Activated CD4-positive, alpha-beta memory T cell treated with anti-CD3 and anti-CD28 coated beads, Interleukin-2, amount 10 ng/mL, durations not matched to agents 7 days and 5 days (primary cell): ENCODE results near the gene ZFY. TPM values are rescaled to one million over a fixed set of nuclear protein-coding genes. Genes with fewer than 3 reads are reported as not detected.
"Not testable (repeated sequence)": the region's sequence is repeated elsewhere in the genome, so short reads cannot be mapped to it uniquely, and the experiment has no call there.

Experiments
- CTCF ChIA-PET: fragments of 350-600 bp; sonication (Branson Sonifier 250); formaldehyde crosslinking; loops from one replicate; lab custom pipeline; 2021; ENCODE audit warnings: antibody characterized with exemption, inconsistent platforms; lab: Charles Lee
- POLR2A ChIA-PET: fragments of 350-600 bp; sonication (Branson Sonifier 250); formaldehyde crosslinking; loops from one replicate; lab custom pipeline; 2021; ENCODE audit warnings: antibody characterized with exemption; lab: Charles Lee
- DNase-seq: peaks from one replicate; pipeline ENCODE4 v3.0.0-alpha.2; 2020
- H3K27ac Mint-ChIP-seq: one replicate; pipeline ENCODE4 v1.8.0; 2021; ENCODE audit warnings: mild to moderate bottlenecking, mixed read lengths
- H3K27me3 Mint-ChIP-seq: one replicate; pipeline ENCODE4 v1.8.0; 2021; ENCODE audit warnings: mixed read lengths
- H3K36me3 Mint-ChIP-seq: one replicate; pipeline ENCODE4 v1.8.0; 2021; ENCODE audit warnings: low read depth, mixed read lengths
- H3K4me1 Mint-ChIP-seq: one replicate; pipeline ENCODE4 v1.8.0; 2021; ENCODE audit warnings: mixed read lengths
- H3K4me3 Mint-ChIP-seq: one replicate; pipeline ENCODE4 v1.8.0; 2021; ENCODE audit warnings: mild to moderate bottlenecking, mixed read lengths
- H3K9me3 Mint-ChIP-seq: one replicate; pipeline ENCODE4 v1.8.0; 2021; ENCODE audit warnings: mixed read lengths
- total RNA-seq, 2 experiments: library from RNA; stranded (reverse); gene quantifications; one replicate each; pipeline ENCODE4 v1.2.3, GENCODE V29; 2021

ZFY gene
- total RNA-seq, 2 experiments from 2014 or later: 16.9 to 17.6 TPM

DNA sequence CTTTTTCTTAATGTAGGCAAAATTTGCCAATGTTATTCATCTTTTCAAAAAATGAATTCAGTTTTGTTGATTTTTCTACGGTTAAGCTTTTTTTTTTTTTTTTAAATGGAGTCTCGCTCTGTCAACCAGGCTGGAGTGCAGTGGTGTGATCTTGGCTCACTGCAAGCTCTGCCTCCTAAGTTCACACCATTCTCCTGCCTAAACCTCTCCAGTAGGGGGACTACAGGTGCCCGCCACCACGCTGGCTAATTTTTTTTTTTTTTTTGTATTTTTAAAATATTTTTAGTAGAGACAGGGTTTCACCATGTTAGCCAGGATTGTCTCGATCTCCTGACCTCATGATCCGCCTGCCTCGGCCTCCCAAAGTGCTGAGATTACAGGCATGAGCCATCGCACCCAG, 52.0 kb downstream of the ZFY start:
- H3K27ac Mint-ChIP-seq, H3K4me1 Mint-ChIP-seq, POLR2A ChIA-PET, H3K9me3 Mint-ChIP-seq, H3K36me3 Mint-ChIP-seq, H3K4me3 Mint-ChIP-seq, H3K27me3 Mint-ChIP-seq, DNase-seq: not testable (repeated sequence)
- CTCF ChIA-PET: interaction anchor here (0.7 kb wide), 1 partner anchor 186 kb away, joined by 3 read pairs; no protein-coding TSS in a partner anchor

DNA sequence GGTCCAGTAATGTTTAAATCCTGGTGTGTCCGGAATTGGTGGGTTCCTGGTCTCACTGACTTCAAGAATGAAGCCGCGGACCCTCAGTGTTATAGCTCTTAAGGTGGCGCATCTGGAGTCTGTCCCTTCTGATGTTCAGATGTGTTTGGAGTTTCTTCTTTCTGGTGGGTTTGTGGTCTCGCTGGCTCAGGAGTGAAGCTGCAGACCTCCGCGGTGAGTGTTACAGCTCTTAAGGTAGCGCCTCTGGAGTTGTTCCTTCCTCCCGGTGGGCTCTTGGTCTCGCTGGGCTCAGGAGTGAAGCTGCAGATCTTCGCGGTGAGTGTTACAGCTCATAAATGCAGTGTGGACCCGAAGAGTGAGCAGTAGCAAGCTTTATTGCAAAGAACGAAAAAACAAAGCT, 62.2 kb downstream of the ZFY start:
- DNase-seq, H3K27ac Mint-ChIP-seq, POLR2A ChIA-PET, H3K4me3 Mint-ChIP-seq, CTCF ChIA-PET, H3K9me3 Mint-ChIP-seq, H3K27me3 Mint-ChIP-seq, H3K36me3 Mint-ChIP-seq: not testable (repeated sequence)
- peaks cover 18% of the 10 kb centered on the region for H3K4me1 Mint-ChIP-seq

DNA sequence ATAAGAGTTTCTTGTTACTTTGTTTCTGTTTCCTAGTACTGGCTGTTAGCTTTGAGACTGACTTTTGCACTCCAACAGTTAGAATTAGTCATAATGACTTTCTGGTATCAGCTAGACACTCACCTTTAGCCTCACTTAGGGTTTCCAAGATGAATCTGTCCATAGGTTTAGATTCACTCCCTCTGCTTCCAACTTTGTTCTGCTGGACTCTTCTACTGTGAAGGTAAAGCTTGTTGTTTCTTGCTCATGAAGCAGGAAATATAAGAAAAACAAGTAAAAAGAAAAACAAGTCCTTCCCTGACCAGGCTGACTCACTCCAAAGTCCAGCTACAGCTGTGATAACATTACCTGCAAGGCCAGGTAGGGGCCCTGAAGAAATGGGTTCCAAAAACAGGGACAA, 67.0 kb downstream of the ZFY start:
- CTCF ChIA-PET: interaction anchor here (2.8 kb wide), 1 partner anchor 65 kb away, joined by 8 read pairs; no protein-coding TSS in a partner anchor
- Mint-ChIP-seq H3K27me3 (no peaks in the 10 kb centered on the region), H3K4me1 (peaks cover 46% of the 10 kb centered on the region), H3K36me3 (peaks cover 19% of the 10 kb centered on the region), H3K27ac (peak overlapping the region; percentile 95), H3K4me3 (peak overlapping the region; percentile 84), H3K9me3 (no peaks in the 10 kb centered on the region)
- POLR2A ChIA-PET: interaction anchor here (0.8 to 3.5 kb wide), 3 partner anchors 14 to 65 kb away, joined by 3 to 23 read pairs (median 4); no protein-coding TSS in a partner anchor
- DNase-seq: no peak

DNA sequence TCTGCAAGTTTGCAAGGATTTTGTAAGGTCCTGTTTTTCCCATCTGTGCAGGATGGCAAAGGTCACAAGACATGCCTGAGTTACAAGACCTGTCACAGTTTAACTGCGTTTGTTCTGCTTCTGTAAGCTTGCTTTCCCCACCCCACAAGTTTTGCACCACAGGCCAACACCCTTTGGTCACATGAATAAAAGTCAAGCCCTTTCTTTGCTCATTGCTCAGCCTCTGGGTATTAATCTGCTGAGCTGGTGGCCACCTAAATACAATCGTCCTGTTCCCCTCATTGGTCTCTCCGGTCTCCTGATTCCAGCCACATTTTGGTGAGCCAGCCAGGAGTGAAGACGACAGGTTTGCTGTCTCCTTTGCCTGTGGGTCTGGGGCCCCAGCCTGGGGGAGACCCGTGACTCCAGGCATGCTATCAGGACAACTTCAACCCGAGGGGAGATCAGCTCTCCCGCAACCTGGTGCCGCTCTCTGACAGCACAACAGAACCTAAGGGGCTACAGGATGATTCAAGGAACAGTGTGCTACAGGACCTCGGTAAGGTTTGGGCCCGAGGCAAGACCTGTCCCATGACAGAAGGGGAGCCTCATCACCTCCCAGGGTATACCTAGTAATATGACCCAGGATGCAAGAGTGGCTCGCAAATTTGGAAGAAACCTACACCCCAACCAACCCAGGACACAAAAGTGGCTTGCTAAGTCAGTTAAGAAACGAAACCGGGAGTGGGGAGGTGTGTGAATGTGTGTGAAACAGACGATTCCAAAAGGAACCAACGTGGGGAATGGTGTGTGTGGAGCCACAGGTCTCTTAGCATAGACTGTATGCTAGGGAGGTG, 67.7 kb downstream of the ZFY start:
- H3K9me3 Mint-ChIP-seq: no peaks in the 10 kb centered on the region
- peaks cover 48% of the 10 kb centered on the region for H3K4me1 Mint-ChIP-seq
- ChIA-PET CTCF (interaction anchor here (2.8 kb wide), 1 partner anchor 66 kb away, joined by 8 read pairs; no protein-coding TSS in a partner anchor), POLR2A (interaction anchor here (0.5 to 3.5 kb wide), 6 partner anchors 15 to 160 kb away, joined by 3 to 23 read pairs (median 4); partner anchors contain the start of gene ZFY)
- H3K4me3 Mint-ChIP-seq: peak overlapping the region; percentile 84
- H3K27ac Mint-ChIP-seq: peak overlapping the region; percentile 95
- H3K27me3 Mint-ChIP-seq: no peaks in the 10 kb centered on the region
- peak; percentile 37 for DNase-seq
- H3K36me3 Mint-ChIP-seq: peaks cover 19% of the 10 kb centered on the region

DNA sequence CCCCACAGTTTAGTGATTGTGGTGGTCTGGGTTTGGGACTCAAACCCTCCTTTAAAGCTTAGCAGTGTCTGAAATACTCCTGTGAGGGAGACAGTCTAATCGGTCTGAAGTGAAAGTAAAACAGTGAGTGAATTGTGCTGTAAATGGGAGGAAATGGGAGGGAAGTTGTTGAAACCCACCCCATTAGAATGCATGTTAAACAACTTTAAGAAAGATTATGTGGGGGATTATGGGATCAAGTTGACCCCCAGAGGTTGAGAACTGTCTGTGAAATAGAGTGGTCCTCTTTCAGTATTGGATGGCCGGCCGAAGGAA, 68.3 kb downstream of the ZFY start:
- H3K36me3 Mint-ChIP-seq: peaks cover 19% of the 10 kb centered on the region
- H3K4me1 Mint-ChIP-seq: peaks cover 48% of the 10 kb centered on the region
- peak overlapping the region; percentile 84 for H3K4me3 Mint-ChIP-seq
- peak overlapping the region; percentile 95 for H3K27ac Mint-ChIP-seq
- ChIA-PET CTCF (interaction anchor here (2.8 kb wide), 1 partner anchor 67 kb away, joined by 8 read pairs; no protein-coding TSS in a partner anchor), POLR2A (interaction anchor here (1.4 to 3.5 kb wide), 3 partner anchors 66 to 161 kb away, joined by 3 to 23 read pairs (median 6); partner anchors contain the start of gene ZFY)
- DNase-seq: no peak
- no peaks in the 10 kb centered on the region for H3K9me3 Mint-ChIP-seq
- H3K27me3 Mint-ChIP-seq: no peaks in the 10 kb centered on the region

DNA sequence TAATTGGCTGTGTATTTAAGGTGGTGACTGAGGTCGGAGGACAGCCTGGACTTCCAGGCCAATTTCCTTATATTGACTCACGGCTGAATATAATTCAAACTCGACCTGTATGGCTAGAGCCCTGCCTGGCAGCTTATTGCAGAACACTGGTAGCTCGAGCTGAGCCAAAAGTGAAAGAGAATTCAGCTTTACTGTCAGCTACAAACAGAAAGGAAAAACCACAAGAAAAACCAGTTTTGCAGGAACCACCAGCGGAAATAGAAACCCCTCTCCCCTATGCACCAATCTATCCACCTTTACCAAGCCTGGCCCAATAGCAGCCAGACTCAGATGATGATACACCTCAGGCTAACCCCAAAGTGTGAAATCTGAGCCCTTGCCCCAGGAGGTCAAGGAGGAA, 68.7 kb downstream of the ZFY start:
- no peaks in the 10 kb centered on the region for H3K27me3 Mint-ChIP-seq
- ChIA-PET CTCF (interaction anchor here (2.8 kb wide), 1 partner anchor 67 kb away, joined by 8 read pairs; no protein-coding TSS in a partner anchor), POLR2A (interaction anchor here (1.0 to 3.5 kb wide), 4 partner anchors 10 to 161 kb away, joined by 3 to 23 read pairs (median 4); partner anchors contain the start of gene ZFY)
- peaks cover 19% of the 10 kb centered on the region for H3K36me3 Mint-ChIP-seq
- peak overlapping the region; percentile 95 for H3K27ac Mint-ChIP-seq
- peak overlapping the region; percentile 84 for H3K4me3 Mint-ChIP-seq
- peak; percentile 52 for DNase-seq
- H3K9me3 Mint-ChIP-seq: no peaks in the 10 kb centered on the region
- H3K4me1 Mint-ChIP-seq: peaks cover 48% of the 10 kb centered on the region

DNA sequence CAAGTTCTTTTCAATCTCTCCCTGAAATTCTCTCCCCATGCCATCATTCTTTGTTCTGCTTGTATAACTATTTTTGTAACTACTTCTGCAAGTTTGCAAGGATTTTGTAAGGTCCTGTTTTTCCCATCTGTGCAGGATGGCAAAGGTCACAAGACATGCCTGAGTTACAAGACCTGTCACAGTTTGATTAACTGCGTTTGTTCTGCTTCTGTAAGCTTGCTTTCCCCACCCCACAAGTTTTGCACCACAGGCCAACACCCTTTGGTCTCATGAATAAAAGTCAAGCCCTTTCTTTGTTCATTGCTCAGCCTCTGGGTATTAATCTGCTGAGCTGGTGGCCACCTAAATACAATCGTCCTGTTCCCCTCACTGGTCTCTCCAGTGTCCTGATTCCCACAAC, 70.8 kb downstream of the ZFY start:
- POLR2A ChIA-PET, H3K4me3 Mint-ChIP-seq, H3K27me3 Mint-ChIP-seq, H3K27ac Mint-ChIP-seq, CTCF ChIA-PET, DNase-seq, H3K9me3 Mint-ChIP-seq: not testable (repeated sequence)
- Mint-ChIP-seq H3K4me1 (peaks cover 44% of the 10 kb centered on the region), H3K36me3 (peaks cover 19% of the 10 kb centered on the region)

DNA sequence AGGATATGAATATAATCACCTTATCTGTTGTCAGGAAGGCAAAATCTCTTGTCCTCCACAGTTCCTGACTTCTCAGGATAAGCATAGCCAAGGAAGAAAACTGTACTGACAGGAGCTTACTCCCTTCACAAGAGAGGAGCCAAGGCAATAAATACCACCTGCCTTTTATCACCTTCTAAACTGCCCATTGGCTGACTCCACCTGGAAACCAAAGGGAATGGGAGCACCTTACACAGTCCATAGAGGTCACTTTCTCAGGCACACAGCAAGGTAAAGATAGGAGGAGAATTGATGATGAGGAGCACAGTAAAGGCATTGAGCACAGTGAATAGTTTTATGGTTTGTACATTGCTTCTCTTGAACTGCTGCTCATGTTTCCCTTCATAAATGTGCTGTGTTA, 72.8 kb downstream of the ZFY start:
- Mint-ChIP-seq H3K36me3 (peaks cover 19% of the 10 kb centered on the region), H3K4me3 (no peak overlapping the region), H3K27me3 (no peaks in the 10 kb centered on the region), H3K27ac (no peak overlapping the region), H3K4me1 (peaks cover 30% of the 10 kb centered on the region), H3K9me3 (no peaks in the 10 kb centered on the region)
- ChIA-PET CTCF (no interaction called here), POLR2A (no interaction called here)
- no peak for DNase-seq

DNA sequence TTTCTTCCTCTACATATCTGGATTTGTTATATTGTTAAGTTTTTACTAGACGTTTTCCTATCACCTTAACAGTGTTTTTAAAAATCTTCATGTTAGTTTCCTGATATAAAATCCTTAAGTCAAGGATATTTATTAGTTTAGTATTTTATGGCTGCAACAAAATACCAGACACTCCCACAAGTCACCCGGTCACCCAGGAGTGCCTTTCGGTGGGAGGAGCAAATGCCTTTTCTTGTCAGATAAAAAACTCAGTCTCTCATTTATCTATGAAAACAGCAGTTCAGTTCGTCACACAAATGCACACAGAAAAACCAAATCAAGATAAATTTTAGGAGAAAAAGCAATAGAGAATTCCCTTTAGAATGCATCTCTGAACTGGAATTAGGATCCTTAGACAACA, 77.0 kb downstream of the ZFY start:
- Mint-ChIP-seq H3K27ac (no peak overlapping the region), H3K27me3 (no peaks in the 10 kb centered on the region), H3K4me1 (peaks cover 5% of the 10 kb centered on the region), H3K36me3 (peaks cover 6% of the 10 kb centered on the region), H3K4me3 (no peak overlapping the region), H3K9me3 (no peaks in the 10 kb centered on the region)
- CTCF ChIA-PET: no interaction called here
- POLR2A ChIA-PET: no interaction called here
- DNase-seq: no peak

DNA sequence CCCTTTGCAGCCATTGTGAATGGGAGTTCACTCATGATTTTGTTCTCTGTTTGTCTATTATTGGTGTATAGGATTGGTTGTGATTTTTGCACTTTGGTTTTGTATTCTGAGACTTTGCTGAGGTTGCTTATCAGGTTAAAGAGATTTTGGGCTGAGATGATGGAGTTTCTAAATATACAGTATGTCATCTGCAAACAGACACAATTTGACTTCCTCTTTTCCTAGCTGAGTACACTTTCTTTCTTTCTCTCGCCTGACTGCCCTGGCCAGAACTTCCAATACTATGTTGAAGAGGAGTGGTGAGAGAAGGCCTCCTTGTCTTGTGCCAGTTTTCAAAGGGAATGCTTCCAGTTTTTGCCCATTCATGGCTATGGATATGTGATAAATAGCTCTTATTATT, 81.4 kb downstream of the ZFY start:
- H3K27ac Mint-ChIP-seq: no peak overlapping the region
- POLR2A ChIA-PET: no interaction called here

DNA sequence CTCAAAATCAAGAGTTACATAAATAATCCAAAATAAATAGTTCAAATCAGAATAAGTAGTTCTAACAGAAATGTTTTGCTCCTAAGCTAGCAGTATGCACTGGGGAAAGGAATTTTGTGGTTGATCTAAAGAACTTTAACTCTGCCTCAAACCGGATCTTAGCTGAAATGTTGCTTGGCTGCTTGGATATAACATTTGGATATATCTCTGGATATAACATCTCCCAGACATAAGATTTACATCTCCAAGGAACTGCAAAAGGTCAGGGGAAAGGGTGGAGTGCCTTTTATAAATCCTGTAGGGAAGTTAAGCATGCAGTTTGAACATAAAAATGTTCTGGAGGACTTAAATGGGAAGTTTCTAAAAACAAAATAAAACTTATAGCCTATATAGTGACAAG, 83.4 kb downstream of the ZFY start:
- H3K9me3 Mint-ChIP-seq: no peaks in the 10 kb centered on the region
- no peak overlapping the region for H3K4me3 Mint-ChIP-seq
- POLR2A ChIA-PET: no interaction called here

More for the DNA sequence above, 81.4 kb downstream of the ZFY start:
- H3K9me3 Mint-ChIP-seq: no peaks in the 10 kb centered on the region
- H3K27me3 Mint-ChIP-seq: no peaks in the 10 kb centered on the region
- DNase-seq: no peak
- peaks cover 9% of the 10 kb centered on the region for H3K36me3 Mint-ChIP-seq
- CTCF ChIA-PET: no interaction called here
- peaks cover 3% of the 10 kb centered on the region for H3K4me1 Mint-ChIP-seq
- no peak overlapping the region for H3K4me3 Mint-ChIP-seq

DNA sequence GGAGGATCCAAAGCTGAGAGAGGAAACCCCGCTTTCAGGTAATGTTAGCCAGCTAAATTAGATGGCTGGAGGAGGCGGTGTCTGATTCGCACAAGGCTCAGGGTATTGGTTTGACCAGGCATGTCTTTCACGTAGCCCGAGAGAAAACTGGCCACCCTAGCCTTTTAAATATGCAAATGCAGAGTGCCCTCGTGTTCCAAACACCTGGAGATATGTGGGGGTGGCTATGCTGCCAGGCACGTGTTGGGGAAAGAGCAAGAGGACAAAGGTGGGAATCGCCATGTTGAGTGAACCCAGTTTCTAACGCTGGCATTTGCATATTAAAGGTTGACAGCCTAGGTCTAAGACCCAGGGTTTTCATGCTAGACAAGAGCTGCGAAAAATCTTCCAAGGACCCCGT, 84.4 kb downstream of the ZFY start:
- H3K27ac Mint-ChIP-seq: no peak overlapping the region
- peaks cover 6% of the 10 kb centered on the region for H3K36me3 Mint-ChIP-seq
- H3K27me3 Mint-ChIP-seq: no peaks in the 10 kb centered on the region
- H3K4me1 Mint-ChIP-seq: peaks cover 3% of the 10 kb centered on the region
- no peaks in the 10 kb centered on the region for H3K9me3 Mint-ChIP-seq
- CTCF ChIA-PET: no interaction called here
- no peak for DNase-seq
- H3K4me3 Mint-ChIP-seq: no peak overlapping the region
- POLR2A ChIA-PET: no interaction called here

More for the DNA sequence above, 83.4 kb downstream of the ZFY start:
- Mint-ChIP-seq H3K36me3 (peaks cover 6% of the 10 kb centered on the region), H3K4me1 (peaks cover 3% of the 10 kb centered on the region), H3K27me3 (no peaks in the 10 kb centered on the region), H3K27ac (no peak overlapping the region)
- CTCF ChIA-PET: no interaction called here
- no peak for DNase-seq

DNA sequence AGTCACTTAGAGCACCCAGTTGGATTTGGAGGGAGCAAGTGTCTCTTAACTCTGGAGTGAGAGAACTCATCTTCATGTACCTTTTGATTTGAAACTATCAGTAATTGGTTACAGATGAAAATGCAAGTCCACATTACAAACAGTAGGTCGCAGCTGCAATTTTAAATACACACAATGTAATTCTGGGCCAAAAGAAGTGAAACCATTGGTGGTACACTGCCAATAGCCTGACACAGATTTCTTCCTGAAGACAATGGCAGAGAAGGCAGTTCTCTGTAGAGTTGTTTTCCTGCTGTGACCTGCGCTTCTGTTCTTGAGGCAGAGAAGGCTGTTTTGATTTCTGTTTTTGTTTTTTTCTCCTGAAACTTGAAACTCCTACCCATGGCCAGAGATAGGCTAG, 86.0 kb downstream of the ZFY start:
- ChIA-PET CTCF (no interaction called here), POLR2A (no interaction called here)
- Mint-ChIP-seq H3K27me3 (no peaks in the 10 kb centered on the region), H3K9me3 (no peaks in the 10 kb centered on the region), H3K27ac (no peak overlapping the region), H3K4me1 (peaks cover 3% of the 10 kb centered on the region), H3K4me3 (no peak overlapping the region), H3K36me3 (peaks cover 2% of the 10 kb centered on the region)
- no peak for DNase-seq
